Ishikawa (cell line): ENCODE data around the gene AGAP6.

Experiments
- CEBPB ChIP-seq: IDR thresholded peaks from 2 replicates; pipeline ENCODE4 v1.6.1; 2012
- CREB1 ChIP-seq: IDR thresholded peaks from 2 replicates; pipeline ENCODE4 v1.6.1; 2012; ENCODE audit warnings: low read depth
- EGR1 ChIP-seq: IDR thresholded peaks from 2 replicates; pipeline ENCODE4 v1.6.1; 2012
- EP300 ChIP-seq: IDR thresholded peaks from 2 replicates; pipeline ENCODE4 v1.6.1; 2012; ENCODE audit warnings: borderline replicate concordance
- FOXM1 ChIP-seq: IDR thresholded peaks from 2 replicates; pipeline ENCODE4 v1.6.1; 2012; ENCODE audit warnings: low read depth, borderline replicate concordance
- MAX ChIP-seq: IDR thresholded peaks from 2 replicates; pipeline ENCODE4 v1.6.1; 2012
- NFIC ChIP-seq: IDR thresholded peaks from 2 replicates; pipeline ENCODE4 v1.6.1; 2012
- RAD21 ChIP-seq: IDR thresholded peaks from 2 replicates; pipeline ENCODE4 v1.6.1; 2012; ENCODE audit warnings: low read depth
- REST ChIP-seq: IDR thresholded peaks from 2 replicates; pipeline ENCODE4 v1.6.1; 2012; ENCODE audit warnings: low read depth, mild to moderate bottlenecking
- TAF1 ChIP-seq: IDR thresholded peaks from 2 replicates; pipeline ENCODE4 v1.6.1; 2012; ENCODE audit warnings: low read depth, mild to moderate bottlenecking
- TCF12 ChIP-seq: IDR thresholded peaks from 2 replicates; pipeline ENCODE4 v1.6.1; 2012; ENCODE audit warnings: low read depth
- TEAD4 ChIP-seq: IDR thresholded peaks from 2 replicates; pipeline ENCODE4 v1.6.1; 2012
- USF1 ChIP-seq: IDR thresholded peaks from 2 replicates; pipeline ENCODE4 v1.6.1; 2012
- YY1 ChIP-seq: IDR thresholded peaks from 2 replicates; pipeline ENCODE4 v1.6.1; 2012; ENCODE audit warnings: low read depth
- ZBTB7A ChIP-seq: IDR thresholded peaks from 2 replicates; pipeline ENCODE4 v1.6.1; 2012; ENCODE audit warnings: low read depth

AGAP6 gene

GRCh38 chr10:50033481-50033880 lies 45.3 kb downstream of the AGAP6 start:
- TF ChIP-seq NFIC (no peak), CREB1 (no peak), MAX (no peak), RAD21 (no peak), FOXM1 (no peak), CEBPB (no peak), USF1 (no peak), YY1 (no peak), REST (no peak), EGR1 (no peak), TEAD4 (no peak), TCF12 (no peak), EP300 (no peak), TAF1 (no peak), ZBTB7A (no peak)

- no peak for TF ChIP-seq TAF1
- no peak for TF ChIP-seq RAD21
- no peak for TF ChIP-seq ZBTB7A
These were observed 56.9 kb downstream of the AGAP6 start for GRCh38 chr10:50044941-50045664.
